ENCODE data around the gene BRS3.

- TF ChIP-seq YY1 (tag by site-specific recombination; IDR thresholded peaks at IDR 0.05) (no peak), ZBTB49 (tag by site-specific recombination; IDR thresholded peaks at IDR 0.05; ENCODE audit: low read depth) (no peak), PRDM10 (tag by site-specific recombination; IDR thresholded peaks at IDR 0.05) (no peak), CTCF (tag by site-specific recombination; IDR thresholded peaks at IDR 0.05) (no peak), ELK4 (IDR thresholded peaks at IDR 0.05; ENCODE audit: borderline replicate concordance, low read depth, low read length) (no peak), ZNF571 (tag by site-specific recombination; IDR thresholded peaks at IDR 0.05) (no peak), ZNF341 (tag by site-specific recombination; IDR thresholded peaks at IDR 0.05; ENCODE audit: low read depth) (no peak), ZNF148 (tag by site-specific recombination; IDR thresholded peaks at IDR 0.05; ENCODE audit: borderline replicate concordance) (no peak), REST (tag by site-specific recombination; IDR thresholded peaks at IDR 0.05) (no peak), ZNF513 (tag by site-specific recombination; IDR thresholded peaks at IDR 0.05) (no peak), SP2 (tag by site-specific recombination; IDR thresholded peaks at IDR 0.05) (0 out of 2 replicates have a peak, but pooled peaks have one; percentile 12), BCL11A (tag by site-specific recombination; IDR thresholded peaks at IDR 0.05; ENCODE audit: low read depth) (no peak)
Measured at GRCh38 chrX:136528645-136529315, 41.0 kb downstream of the BRS3 start.

All from HEK293 (cell line).